22Rv1 (cell line): Measurements from ENCODE around the gene CFAP251.

Source experiments
- H3K27ac ChIP-seq: fragments of 450-650 bp; 2 replicates; pipeline ENCODE4 v1.5.1; 2017
- CTCF ChIP-seq: fragments of 450-650 bp; IDR thresholded peaks from 2 replicates; pipeline ENCODE4 v1.5.1; 2017; ENCODE audit warnings: mild to moderate bottlenecking
- ZFX ChIP-seq: fragments of 450-650 bp; IDR thresholded peaks from 2 replicates; pipeline ENCODE4 v1.6.1; 2017; ENCODE audit warnings: antibody characterized with exemption, borderline replicate concordance

Gene CFAP251

GRCh38 chr12:122028905-122029560 lies 110.6 kb downstream of the CFAP251 start:
- H3K27ac ChIP-seq, result 0 out of 2 replicates have a peak overlapping the region, but pooled peaks have one; percentile 13
- no peak for TF ChIP-seq CTCF
- TF ChIP-seq ZFX, result no peak

DNA sequence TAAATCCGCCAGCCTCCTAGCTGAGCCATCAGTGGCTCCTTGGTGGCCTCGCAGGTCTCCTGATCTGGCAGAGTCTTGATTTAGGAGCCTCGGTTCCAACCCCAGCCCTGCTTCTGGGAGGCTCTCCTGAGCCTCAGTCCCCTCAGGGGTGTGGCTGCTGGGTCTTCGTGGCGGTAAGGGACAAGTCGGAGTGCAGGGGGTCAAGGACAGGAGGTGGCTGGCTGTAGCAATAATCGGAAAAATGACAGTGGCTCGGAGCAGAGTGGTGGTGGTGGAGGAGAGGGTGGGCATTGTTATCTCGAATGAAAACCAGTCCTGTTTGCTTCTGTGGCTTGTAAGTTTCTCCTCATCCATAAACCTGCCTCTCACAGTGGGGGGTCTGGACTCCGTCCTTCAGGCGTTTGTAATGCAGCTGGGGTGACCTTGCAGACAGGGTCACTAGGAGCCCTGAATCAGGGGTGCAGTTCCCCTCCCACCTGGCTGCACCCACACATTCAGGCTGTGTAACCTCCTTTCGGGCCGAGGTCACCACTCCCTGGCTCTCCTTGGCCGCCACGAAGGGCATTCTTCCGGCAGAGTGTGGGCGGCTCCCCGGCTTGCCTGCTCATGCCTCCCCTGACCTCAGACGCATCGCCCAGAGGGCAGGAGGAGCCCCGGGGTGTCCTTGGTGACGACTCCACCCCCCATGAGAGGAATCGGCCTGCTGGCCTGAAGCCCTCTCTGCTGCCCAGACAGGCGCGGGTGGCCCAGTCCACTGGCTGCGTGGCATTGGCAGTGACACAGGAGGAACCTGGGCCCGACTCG lies 111.4 kb downstream of the CFAP251 start:
- TF ChIP-seq ZFX (no peak), CTCF (no peak)
- H3K27ac ChIP-seq, result 0 out of 2 replicates have a peak overlapping the region, but pooled peaks have one; percentile 13

DNA sequence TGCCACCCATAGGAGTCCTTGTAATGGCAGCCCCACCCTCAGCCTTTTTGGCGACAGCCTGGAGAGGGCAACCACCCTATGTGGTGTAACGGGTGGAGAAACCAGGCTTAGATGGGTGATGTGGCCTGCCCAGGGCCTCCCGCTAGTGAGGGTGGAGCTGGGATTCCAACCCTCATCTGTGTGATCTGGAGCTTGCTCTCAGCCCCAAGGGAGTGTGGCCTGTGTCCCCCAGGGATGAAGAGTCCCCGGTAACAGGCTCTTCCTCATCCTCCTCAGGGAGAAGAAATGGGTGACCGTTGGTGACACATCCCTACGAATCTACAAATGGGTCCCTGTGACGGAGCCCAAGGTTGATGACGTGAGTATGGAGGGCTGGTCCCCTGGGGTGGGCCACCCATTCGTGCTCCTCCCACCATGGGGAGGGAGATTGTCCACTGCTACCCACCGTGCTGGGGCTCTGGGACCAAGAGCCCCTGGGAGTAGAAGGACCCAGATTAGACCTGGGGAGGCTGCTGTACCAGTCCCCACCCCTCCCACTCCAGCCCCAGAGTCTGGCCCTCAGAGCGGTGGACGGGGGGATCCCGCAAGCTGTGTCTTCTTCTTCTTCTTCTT lies 112.1 kb downstream of the CFAP251 start:
- TF ChIP-seq ZFX (no peak), CTCF (no peak)
- H3K27ac ChIP-seq, result no peak overlapping the region

- TF ChIP-seq CTCF (peak; percentile 95), ZFX (no peak)
- H3K27ac ChIP-seq, result 0 out of 2 replicates have a peak overlapping the region, but pooled peaks have one; percentile 13
Observed at GRCh38 chr12:122031342-122032216, 113.2 kb downstream of the CFAP251 start.

GRCh38 chr12:122032580-122032979 lies 114.2 kb downstream of the CFAP251 start:
- TF ChIP-seq CTCF, result no peak
- no peak overlapping the region for H3K27ac ChIP-seq

- TF ChIP-seq CTCF, result no peak
- TF ChIP-seq ZFX, result no peak
- no peak overlapping the region for H3K27ac ChIP-seq
Observed at GRCh38 chr12:122035292-122035691, 116.9 kb downstream of the CFAP251 start.
